ENCODE measurements around the gene JSRP1.

- no peak for TF ChIP-seq CTCF (conservative IDR thresholded peaks at IDR 0.05; ENCODE audit: low read depth in 2 of 2)
- TF ChIP-seq JUNB (IDR thresholded peaks at IDR 0.05; ENCODE audit: unreplicated experiment) = no peak
- no peak; the same call in 1 of the 2 replicates for TF ChIP-seq POLR2AphosphoS5 (IDR thresholded peaks at IDR 0.05; ENCODE audit: low read depth)
These were observed 20.2 kb downstream of the JSRP1 start for GRCh38 chr19:2236064-2236313.

Measured in GM23338 (cell line).